Esophagus muscularis mucosa (tissue), 3 donors: Measurements from ENCODE around the gene GARRE1.

Experiments used
- CTCF ChIP-seq, 3 experiments: fragments of 200-600 bp in 2 of 3; fragments of 450-650 bp in 1 of 3; sonication (generic) in 2 of 3; IDR thresholded peaks; one replicate each; pipeline ENCODE4 v1.5.1; 2017 to 2019; ENCODE audit warnings: antibody characterized with exemption in 3 of 3, mild to moderate bottlenecking in 2 of 3, moderate library complexity in 1 of 3
- EP300 ChIP-seq: sonication (generic); formaldehyde crosslinking; IDR thresholded peaks from one replicate; pipeline ENCODE4 v1.6.1; 2017; ENCODE audit warnings: antibody characterized with exemption

- no peak for TF ChIP-seq CTCF (IDR thresholded peaks at IDR 0.05)
- TF ChIP-seq EP300, result no peak
Measured at GRCh38 chr19:34226036-34226435, 28.3 kb upstream of the GARRE1 start.
